Measurements from ENCODE around the gene NANS.
A peak's percentile ranks its signal among the peaks of the same experiment; 100 is the strongest.

DNA sequence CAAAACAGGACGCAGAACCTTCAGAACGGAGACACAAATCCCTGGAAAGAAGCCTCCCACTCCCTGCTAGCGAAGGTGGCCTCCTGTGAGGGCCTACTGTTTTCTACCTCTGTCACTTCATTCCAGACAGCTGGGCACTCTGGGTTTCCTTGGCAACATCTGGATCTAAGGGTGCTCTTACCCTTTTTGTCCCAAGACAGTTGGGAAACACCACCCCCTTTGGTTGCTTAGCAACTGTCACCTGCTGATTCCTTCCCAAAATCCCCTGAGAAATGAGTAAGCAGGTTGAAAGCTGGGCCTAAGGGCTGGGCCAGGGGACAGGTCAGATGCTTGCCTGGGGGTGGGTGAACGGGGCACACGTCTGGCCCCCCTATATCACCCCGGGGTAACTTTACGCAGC is 29.4 kb downstream of the NANS start:
- TF ChIP-seq, protein P1, sequence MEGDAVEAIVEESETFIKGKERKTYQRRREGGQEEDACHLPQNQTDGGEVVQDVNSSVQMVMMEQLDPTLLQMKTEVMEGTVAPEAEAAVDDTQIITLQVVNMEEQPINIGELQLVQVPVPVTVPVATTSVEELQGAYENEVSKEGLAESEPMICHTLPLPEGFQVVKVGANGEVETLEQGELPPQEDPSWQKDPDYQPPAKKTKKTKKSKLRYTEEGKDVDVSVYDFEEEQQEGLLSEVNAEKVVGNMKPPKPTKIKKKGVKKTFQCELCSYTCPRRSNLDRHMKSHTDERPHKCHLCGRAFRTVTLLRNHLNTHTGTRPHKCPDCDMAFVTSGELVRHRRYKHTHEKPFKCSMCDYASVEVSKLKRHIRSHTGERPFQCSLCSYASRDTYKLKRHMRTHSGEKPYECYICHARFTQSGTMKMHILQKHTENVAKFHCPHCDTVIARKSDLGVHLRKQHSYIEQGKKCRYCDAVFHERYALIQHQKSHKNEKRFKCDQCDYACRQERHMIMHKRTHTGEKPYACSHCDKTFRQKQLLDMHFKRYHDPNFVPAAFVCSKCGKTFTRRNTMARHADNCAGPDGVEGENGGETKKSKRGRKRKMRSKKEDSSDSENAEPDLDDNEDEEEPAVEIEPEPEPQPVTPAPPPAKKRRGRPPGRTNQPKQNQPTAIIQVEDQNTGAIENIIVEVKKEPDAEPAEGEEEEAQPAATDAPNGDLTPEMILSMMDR (IDR thresholded peaks at IDR 0.05; ENCODE audit: control extremely low read depth in 1 of 3, insufficient read depth in 1 of 3, low read depth in 1 of 3, low read length in 3 of 3), result no peak
- TF ChIP-seq TBP (IDR thresholded peaks at IDR 0.05; ENCODE audit: low read depth, low read length), result no peak
- TF ChIP-seq TAF1 (IDR thresholded peaks at IDR 0.05; ENCODE audit: low read depth, low read length), result no peak
- no peak for TF ChIP-seq RAD21 (IDR thresholded peaks at IDR 0.05 in 1 of 2, conservative IDR thresholded peaks at IDR 0.05 in 1 of 2; ENCODE audit: low read depth in 2 of 2, low read length in 2 of 2)
- no peak for TF ChIP-seq EZH2 (IDR thresholded peaks at IDR 0.05; ENCODE audit: low read depth, low read length, severe bottlenecking)
- no peak for TF ChIP-seq SP2 (IDR thresholded peaks at IDR 0.05; ENCODE audit: low read length)
- peak; percentile 50; the same call in 1 of the 2 replicates for TF ChIP-seq CEBPB (IDR thresholded peaks at IDR 0.05; ENCODE audit: low read depth, low read length)
- TF ChIP-seq YY1 (IDR thresholded peaks at IDR 0.05; ENCODE audit: low read depth, low read length), result no peak
